GM19035 (cell line): ENCODE results near the gene TLR5.

Experiments used
- ATAC-seq: cut with Tn5 transposase; IDR thresholded peaks from one replicate; pipeline ENCODE4 v1.9.1; 2021; ENCODE audit not compliant: unreplicated experiment

Gene TLR5

DNA sequence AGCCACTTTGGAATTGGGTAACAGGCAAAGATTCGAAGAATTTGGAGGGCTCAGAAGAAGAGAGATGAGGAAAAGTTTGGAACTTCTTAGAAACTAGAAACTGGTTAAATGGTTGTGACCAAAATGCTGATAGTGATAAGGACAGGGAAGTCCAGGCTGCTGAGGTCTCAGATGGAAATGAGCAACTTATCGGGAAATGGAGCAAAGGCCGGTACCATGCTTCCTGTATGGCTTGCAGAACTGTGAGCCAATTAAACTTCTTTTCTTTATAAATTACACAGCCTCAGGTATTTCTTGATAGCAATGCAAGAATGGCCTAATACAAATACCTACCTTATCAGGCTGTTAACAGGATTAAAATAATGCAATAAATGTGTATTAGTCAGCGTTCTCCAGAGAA, 9.4 kb upstream of the TLR5 start:
- ATAC-seq: no peak

DNA sequence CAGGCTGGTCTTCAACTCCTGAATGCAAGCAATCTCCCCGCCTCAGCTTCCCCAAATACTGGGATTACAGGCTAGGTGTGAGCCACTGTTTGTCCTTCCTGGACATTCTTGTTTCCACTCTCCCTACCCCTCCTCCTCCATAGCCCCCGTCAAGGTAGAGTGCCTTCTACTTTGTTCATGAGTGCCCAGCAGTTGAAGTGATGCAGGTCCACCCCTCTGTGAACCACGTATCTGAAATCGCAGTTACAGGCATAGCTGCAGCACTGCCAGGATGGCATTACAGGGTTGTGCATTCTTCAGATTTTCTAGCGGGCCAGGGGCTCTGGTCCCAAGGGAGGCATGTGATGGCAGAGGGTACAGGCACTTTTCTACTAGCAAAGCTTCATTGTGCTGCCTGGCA, 7.4 kb upstream of the TLR5 start:
- no peak for ATAC-seq

DNA sequence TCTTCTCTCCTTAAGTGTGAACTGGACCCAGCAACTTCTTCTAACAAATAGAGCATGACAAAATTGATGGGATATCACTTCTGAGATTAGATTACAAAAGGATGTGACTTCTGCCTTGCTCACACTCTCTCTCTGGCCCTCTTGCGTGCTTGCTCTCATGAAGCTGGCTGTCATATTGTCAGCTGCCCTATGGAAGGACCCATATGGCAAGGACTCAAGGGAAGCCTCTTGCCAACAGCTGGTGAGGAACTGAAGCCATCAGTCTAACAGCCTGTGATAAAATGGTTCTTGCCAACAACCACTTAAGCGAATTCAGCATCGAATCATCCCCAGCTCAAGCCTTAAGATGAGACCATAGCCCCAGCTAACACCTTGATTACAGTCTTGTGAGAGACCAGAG, 4.8 kb upstream of the TLR5 start:
- ATAC-seq: no peak

- no peak for ATAC-seq
Observed at GRCh38 chr1:223147409-223147808, 4.4 kb upstream of the TLR5 start.

DNA sequence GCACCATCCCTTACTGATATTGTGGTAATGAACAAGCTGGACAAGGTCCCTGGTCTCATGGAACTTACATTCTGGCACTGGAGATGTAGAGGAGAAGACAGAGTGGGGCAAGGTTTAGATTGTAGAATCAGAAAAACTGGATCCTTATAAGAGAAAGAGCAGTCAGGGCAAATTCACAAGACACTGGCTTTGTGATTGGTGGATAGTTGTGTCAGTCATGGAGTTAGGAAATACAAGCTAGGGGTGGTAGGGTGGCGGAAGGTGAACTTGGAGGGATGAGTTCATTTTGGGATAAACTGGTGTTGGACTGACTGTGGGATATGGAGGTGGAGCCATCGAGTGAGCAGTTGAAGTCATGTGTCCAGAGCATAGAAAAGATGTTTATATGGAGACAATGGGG, 3.7 kb upstream of the TLR5 start:
- no peak for ATAC-seq

DNA sequence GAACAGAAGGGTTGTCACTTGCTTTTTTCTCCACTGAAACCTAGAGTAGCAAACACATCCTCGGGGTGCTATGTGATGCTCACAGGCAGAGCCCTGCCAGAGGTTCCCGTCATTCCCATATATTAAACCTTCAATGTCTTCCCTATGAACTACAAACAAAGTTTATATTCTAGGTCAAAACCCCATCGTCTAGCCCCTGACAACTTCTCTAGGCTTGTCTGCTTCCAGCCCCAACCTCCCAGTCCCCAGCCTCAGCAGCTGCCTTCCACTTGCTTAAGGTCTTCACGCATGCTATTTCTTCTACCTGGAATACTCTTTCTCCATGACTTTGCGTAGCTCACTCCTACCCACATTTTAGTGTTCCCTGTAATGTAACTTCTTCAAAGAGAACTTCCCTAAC, 1.9 kb upstream of the TLR5 start:
- no peak for ATAC-seq

DNA sequence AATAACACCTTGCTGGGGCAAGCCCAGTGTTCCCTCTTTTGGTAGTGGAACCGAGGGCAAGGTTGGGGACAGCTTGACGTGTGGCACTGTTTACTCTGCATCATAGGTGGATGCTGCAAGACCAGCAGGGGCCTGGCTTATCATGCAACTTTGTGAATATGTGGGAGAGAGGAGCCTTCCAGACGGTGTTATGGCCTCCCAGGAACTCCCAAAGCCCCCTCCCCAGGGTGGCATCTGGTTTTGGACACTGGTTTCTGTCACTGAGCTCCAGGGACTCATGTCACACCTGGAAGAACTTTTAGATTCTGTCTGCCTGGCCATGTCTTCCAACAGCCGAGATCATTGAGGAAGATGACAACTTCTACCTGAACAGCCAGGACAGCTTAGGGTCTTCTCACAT, 1.4 kb upstream of the TLR5 start:
- ATAC-seq: no peak

GRCh38 chr1:223143537-223144248, 645 bp upstream of the TLR5 start:
- ATAC-seq: peak; percentile 54

- ATAC-seq: no peak
Observed at GRCh38 chr1:223142269-223142668, 779 bp downstream of the TLR5 start.

DNA sequence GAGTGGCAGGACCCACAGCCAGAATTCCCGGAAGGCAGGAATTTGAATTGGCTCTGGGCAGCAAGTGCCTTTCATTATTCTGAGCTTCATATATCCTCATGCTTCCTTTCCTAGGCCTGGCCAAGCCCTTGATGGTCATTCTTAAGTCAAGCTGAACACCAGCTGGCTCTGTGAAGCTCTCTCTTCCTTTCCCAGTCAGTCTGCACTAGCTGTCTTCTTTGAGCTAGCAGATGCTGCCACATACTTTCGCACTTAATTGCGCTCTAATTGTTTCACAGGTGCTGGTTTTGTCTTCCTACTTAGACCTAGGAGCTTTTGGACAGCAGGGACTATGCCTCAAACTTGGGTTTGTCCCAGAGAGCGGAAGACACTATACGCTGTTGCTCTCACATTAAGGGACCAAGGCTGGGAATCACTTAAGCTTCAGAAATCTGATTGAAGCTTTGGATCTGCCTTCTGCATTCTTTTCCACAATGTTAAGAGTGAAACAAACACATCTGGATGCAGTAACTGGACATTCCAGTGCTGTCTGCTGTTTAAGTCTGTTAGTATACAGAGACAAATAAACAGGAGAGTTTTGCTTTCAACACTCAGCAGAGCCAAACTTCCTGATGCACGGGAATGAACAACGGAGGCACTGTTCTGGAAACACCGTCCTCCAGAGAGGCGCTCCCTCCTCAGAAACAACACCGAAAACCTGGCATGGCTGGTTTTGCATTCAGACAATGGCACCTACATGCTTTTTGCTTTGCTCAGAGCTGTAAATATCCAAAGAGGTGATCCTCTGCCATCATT, 2.2 kb downstream of the TLR5 start:
- no peak for ATAC-seq

GRCh38 chr1:223137455-223138085, 5.5 kb downstream of the TLR5 start:
- ATAC-seq: no peak

- ATAC-seq: no peak
Observed at GRCh38 chr1:223136086-223136485, 7.0 kb downstream of the TLR5 start.

DNA sequence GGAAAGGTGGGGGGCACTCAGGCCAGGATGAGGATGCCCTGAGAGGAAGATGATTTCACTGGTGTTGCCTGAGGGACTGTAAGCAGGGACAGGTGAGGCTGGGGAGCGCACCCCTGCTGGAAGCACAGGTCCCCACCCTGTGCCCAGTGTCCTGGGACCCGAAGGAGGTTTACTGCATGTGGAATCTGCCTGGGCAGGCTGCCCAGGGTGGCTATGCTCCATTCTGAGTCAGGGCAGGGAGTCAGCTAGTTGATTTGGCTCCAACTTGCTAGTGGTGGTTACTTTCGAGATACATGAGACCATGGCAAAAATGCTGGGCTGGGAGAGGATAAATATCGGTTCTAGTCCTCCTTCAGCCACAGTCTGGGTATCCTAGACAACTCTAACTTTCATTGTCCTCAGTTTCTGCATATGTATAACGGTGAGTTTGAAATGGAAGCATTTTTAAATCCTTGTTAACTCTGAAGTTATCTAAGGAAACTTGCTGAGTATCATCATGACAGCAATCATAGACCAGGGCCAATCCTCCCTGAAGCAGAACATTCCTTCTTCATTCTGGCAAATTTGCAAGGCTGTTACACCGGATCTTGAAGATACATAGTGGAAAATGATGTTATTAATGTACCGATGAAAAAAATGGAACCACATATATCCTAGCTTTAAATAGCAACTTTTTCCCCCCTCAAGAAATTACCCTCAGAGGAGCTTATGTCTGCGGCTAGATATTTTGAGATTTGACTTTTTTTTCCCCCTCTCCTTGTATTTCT, 7.7 kb downstream of the TLR5 start:
- ATAC-seq: no peak

DNA sequence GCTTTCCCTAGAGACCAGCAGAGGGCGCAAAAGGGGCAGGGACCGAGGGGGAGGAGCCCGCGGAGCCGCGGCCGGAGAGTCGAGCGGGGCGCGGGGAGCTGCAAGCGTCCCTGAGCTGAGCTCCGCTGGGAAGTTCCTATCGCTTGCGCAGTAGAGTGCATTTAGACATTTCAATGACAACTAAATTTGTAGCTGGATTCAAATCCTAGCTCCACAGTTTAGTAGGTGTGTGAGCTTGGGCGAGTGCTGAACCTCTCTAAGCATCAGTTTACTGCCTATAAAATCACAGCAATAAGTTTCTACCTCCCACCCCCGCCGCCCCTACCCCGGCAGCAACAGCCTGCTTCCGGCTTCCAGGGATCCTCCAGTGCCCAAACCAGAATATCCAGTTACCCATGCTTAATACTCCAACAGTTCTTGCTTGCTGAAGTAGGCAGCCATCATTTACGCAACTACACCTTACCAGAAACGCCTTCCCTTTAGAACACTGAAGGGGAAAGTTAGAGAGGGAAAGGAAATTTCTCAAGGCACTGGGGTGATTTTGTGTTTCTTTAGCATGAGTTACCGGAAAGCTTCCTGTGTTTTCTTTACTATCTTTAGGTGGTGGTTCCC, 9.1 kb downstream of the TLR5 start:
- peak; percentile 76 for ATAC-seq

- peak; percentile 17 for ATAC-seq
Observed at GRCh38 chr1:223133306-223133823, 9.7 kb downstream of the TLR5 start.

- peak; percentile 63 for ATAC-seq
Observed at GRCh38 chr1:223129229-223129901, 13.7 kb downstream of the TLR5 start.

DNA sequence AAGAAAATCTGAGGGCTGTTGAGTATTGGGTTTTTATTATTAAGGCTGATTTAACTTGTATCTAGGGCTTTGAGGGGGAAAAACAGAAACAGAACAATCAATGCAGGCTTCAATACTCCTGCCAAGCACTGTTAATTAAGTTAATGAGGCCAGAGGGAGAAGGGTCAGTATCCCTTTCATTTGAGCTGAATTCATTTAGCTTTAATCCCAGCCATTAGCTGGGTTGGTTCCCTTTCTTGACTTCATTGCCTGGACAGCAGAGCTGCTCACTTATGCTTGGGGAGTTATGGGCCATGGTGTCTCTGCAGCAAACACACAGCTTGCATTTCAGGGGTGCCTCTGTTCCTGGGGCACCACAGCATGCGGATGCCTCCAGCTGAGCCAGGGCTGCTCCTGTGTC, 16.3 kb downstream of the TLR5 start:
- ATAC-seq: no peak

- ATAC-seq: no peak
Observed at GRCh38 chr1:223125766-223126165, 17.3 kb downstream of the TLR5 start.

- ATAC-seq: no peak
Observed at GRCh38 chr1:223123011-223123610, 19.9 kb downstream of the TLR5 start.

DNA sequence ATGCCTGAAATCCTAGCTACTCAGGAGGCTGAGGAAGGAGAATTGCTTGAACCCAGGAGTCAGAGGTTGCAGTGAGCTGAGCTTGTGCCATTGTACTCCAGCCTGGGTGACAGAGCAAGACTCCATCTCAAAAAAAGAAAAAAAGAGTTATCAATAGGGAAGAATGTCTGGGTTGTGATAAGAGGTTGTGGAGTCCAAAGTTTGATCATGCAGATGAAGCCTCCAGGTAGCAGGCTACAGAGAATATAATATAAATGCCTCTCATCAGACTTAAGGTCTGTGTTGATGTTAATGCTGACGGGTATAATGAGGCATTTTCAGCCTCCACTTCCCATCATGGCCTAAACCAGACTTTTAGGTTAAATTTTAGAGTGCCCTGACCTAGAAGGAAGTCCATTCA, 24.6 kb downstream of the TLR5 start:
- ATAC-seq: no peak
